Inflammatory macrophage treated with lipopolysaccharide for 1 hour (primary cell): ENCODE data around the gene CLEC18A.
"Not testable (repeated sequence)": the region's sequence is repeated elsewhere in the genome, so short reads cannot be mapped to it uniquely, and the experiment has no call there.

Experiments used
- DNase-seq, 2 donors: peaks; one replicate each; pipeline ENCODE4 v3.0.0-alpha.2; 2020 to 2022

CLEC18A gene

DNA sequence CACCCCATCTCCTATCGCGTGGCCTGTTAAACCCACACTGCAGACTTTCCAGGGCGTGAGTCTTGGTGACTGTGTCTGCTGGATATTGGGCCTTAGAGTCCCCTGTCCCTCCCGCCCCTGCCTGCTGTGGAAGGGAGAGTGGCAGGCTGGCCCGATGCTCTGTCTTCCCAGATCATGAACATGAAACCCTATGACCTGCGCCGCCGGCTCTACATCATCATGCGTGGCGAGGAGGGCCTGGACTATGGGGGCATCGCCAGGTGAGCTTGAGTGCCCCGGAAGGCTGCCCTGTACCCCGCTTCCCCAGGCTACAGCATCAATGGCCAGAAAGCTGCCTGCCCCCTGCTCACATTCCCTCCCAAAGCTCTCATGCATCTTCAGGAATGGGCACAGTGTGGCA is 19.5 kb upstream of the CLEC18A start:
- DNase-seq: no peak

DNA sequence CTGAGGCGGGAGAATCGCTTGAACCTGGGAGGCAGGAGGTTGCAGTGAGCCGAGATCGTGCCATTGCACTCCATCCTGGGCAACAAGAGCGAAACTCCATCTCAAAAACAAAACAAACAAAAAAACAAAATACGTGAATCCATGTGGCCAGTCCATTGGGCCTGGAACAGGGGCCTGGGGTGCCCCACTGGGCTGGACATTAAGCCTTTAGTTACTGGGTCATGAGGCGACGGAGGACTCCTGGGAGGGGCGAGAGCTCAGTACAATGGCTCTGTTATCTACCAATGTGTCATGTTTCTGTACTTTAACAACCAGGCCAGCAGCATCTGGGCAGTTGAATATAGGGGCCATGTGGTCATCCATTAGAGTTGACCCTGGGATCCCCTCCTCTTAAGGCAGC is 18.9 kb upstream of the CLEC18A start:
- DNase-seq: no peak

DNA sequence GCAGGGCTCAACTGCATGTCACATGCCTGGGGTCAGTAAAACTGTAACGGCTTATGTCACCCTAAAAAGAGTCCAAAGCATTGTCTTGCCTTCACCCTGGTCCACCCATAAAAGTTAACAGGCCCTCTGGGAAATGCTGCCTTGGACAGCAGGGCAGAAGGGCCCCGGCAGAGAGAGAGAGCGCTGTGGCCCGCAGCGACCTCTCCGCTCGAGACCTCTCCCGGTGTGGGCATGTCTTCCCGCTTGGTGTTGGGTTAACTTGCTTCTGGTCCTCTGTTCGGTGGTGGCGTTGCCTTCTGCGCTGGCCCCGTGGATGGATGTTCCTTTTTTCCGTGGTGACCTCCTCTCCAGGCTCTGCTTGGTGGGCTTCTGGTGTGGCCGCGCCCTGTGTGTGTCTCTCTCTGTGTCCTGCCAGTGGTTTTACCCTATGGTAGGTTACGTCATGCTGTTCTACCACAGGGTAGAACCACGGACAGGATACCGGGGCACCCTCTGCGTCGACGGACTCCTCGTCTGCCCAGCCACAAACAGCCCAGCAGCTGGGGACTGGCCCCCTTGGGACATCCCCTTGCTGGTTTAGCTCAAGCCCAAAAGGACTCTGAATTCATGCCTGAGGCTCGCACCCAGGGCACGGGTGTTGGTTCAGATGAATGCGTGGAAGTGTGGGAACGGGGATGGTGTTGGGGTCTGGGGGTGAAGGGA is 18.3 kb upstream of the CLEC18A start:
- DNase-seq: no peak

- DNase-seq: no peak
Observed at GRCh38 chr16:69934044-69934443, 17.1 kb upstream of the CLEC18A start.

DNA sequence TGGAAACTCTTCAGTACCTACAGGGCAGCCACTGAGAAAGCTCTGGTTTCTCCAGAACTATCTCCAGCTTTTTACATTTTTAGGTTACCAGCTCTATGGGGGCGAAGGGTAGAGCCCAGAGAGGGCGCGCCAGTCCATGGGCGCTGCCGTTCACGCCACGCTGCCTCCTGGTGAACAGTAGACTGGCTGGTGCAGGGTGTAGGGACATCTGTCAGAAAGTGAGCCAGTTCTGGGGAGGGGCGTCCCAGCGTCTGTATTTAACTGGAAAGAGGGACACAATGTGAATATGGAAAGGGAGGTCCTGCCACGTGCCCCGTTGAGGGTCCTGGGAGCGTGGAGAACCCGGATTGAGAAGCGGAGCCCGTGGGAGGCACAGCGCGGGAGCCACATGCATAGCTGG is 16.4 kb upstream of the CLEC18A start:
- DNase-seq: no peak

DNA sequence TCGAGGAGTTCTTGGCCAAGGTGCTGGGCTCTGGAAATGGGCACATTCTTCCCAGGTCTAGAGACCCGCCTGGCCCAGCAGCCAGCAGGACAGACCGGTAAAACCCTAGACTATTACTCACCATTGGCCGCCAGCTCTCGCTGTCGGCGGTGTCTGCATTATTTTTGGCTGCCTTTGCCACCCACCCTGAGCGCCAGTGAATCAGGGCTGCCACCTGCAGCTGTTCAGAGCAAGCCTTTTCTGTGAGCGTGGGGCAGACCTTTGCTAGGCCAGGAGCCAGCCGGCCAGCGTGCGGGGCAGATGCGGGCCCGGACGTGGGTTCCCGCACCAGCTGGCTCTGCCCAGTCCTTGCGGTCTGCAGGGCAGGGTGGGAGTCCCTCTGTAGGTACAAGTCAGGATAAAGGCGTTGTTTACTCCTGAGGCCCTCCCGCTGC is 15.8 kb upstream of the CLEC18A start:
- DNase-seq: no peak

GRCh38 chr16:69935740-69936139 is 15.4 kb upstream of the CLEC18A start:
- no peak for DNase-seq

GRCh38 chr16:69936252-69936651 is 14.9 kb upstream of the CLEC18A start:
- DNase-seq: no peak

- no peak for DNase-seq
Observed at GRCh38 chr16:69936751-69937211, 14.4 kb upstream of the CLEC18A start.

DNA sequence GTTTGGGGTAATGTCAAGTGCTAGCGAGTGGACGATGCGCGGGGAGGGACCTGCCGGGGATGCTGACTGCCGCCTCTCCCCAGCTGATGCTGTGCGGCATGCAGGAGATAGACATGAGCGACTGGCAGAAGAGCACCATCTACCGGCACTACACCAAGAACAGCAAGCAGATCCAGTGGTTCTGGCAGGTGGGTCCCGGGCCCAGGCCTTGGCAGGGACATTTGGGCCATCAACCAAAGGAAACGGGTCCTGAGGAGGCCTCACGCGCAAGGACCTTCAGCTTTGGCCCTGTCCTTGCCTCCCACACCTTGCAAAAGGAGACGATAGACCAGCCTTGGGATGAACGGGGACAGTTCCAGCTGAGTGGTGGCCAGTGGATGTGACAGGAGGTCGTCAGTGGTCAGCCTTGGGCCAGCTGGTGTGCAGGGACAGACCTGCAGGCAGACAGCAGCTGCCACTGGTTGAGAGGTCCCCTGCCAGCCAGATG is 13.6 kb upstream of the CLEC18A start:
- DNase-seq: no peak

DNA sequence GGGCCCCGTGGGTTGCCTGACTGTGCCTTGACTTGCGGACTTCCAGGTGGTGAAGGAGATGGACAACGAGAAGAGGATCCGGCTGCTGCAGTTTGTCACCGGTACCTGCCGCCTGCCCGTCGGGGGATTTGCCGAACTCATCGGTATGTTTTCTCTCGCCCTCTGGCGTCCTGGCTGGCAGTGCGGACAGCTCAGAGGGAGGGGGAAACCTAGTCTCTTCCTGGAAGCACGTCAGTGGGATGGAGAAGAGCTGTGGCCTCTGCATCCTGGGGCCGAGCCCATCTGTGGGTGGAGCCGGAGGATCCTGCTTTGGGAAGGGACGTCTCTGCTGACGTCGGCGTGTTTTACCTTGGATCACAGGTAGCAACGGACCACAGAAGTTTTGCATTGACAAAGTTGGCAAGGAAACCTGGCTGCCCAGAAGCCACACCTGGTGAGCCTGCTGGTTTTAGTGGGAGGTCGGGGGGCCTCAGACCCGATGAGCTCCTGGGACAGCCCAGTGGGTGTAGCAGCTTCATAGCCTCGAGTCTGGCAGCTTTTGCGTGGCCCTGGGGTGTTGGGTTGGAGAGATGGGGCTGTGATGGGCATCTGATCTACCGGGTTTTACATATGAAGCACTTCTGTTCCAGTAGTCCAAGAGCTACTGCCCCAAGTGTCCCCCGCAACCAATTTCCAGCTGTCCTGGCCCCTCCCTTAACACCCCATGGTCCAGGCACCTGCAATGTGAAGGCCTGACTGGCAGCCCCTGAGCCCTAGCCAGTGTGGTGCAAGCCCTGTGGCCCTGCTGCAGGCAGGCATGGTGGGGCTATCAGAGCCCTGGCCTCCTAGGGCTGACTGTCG is 11.9 kb upstream of the CLEC18A start:
- no peak for DNase-seq

DNA sequence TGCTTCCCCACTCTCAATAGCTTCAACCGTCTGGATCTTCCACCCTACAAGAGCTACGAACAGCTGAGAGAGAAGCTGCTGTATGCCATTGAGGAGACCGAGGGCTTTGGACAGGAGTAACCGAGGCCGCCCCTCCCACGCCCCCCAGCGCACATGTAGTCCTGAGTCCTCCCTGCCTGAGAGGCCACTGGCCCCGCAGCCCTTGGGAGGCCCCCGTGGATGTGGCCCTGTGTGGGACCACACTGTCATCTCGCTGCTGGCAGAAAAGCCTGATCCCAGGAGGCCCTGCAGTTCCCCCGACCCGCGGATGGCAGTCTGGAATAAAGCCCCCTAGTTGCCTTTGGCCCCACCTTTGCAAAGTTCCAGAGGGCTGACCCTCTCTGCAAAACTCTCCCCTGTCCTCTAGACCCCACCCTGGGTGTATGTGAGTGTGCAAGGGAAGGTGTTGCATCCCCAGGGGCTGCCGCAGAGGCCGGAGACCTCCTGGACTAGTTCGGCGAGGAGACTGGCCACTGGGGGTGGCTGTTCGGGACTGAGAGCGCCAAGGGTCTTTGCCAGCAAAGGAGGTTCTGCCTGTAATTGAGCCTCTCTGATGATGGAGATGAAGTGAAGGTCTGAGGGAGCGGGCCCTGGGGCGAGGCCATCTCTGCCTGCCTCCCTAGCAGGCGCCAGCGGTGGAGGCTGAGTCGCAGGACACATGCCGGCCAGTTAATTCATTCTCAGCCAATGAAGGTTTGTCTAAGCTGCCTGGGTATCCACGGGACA is 11.1 kb upstream of the CLEC18A start:
- no peak for DNase-seq

DNA sequence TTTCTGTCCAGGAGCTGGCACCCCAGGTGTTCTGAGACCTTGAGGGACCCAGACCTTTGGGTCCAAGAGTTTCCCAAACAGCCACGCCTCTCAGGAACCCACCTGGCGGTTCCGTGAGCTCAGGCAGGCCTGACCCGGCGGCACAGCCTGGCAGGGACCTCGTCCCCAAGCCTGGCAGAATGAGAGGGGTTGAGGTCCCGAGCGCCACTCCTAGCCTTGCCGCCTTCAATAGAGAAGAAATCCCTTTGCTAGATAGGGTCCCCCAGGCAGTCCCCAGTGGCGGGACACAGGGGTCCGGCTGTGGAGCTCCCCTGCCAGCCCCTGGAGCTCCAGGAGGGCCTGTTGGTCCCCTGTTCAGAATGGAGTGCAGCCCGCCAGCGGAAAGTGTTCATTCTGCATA is 10.5 kb upstream of the CLEC18A start:
- no peak for DNase-seq

DNA sequence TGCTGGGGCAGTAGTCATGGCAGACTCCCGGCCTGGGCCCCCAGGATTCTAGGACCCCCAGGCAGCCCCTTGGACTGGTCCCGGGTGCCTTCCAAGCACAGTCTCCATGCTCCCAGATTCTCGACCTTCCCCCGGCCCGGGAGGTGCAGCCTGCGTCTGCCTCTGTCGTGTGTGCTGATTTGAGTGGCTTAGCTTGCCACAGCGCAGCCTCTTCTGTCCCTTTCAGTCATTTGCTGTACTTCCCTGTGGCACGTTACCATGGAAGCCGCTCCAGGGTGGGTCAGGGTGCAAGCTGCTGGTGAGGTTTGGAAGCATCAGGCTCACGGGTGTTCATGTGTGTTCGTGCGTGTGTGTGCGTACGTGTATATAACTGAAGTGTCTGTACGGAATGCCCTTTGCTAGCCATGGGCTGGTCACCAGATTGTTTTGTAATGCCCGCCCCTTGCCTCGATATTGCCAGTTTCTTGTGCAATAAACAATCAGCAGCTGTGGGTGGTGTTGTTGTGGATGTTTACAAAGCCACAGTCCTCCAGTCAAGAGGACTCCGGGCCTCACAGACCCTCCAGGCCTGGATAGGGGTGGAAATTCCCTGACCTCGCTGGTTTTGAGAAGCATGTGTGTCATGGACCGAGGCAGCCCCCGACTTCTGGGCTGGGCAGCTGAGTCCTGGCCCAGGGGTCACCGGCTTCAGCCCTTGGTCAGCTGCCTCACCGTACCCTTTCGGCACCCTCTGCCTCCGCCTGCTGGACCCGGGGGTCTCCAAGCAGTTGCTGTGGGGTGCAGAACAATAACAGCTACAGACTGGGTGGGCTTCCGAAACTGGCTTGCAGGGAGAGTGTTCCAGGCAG is 9.7 kb upstream of the CLEC18A start:
- peak in 1 of 2 donors; percentile 4 for DNase-seq

DNA sequence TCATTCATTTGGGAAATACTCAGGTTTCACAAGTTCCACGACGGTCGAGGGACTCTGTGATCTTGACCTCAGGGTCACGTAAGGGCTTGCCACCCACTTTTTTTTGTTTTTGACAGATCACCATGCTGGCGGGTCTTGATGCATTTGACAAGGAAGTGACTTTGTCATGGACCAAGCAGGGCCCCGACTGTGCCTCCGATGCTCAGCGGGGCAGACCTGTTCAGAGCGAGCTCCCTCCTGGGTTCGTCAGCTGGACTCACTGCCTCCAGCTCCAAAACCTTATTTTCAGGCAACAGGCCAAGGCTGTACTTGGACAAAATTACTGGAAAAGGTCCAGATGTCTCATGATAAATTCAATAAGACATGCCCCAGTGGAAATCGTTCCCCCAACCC is 9.0 kb upstream of the CLEC18A start:
- DNase-seq: peak in 1 of 2 donors; percentile 2

- no peak for DNase-seq
Observed at GRCh38 chr16:69942627-69943170, 8.4 kb upstream of the CLEC18A start.

- not testable (repeated sequence) for DNase-seq
Observed at GRCh38 chr16:69943241-69944036, 7.7 kb upstream of the CLEC18A start.

DNA sequence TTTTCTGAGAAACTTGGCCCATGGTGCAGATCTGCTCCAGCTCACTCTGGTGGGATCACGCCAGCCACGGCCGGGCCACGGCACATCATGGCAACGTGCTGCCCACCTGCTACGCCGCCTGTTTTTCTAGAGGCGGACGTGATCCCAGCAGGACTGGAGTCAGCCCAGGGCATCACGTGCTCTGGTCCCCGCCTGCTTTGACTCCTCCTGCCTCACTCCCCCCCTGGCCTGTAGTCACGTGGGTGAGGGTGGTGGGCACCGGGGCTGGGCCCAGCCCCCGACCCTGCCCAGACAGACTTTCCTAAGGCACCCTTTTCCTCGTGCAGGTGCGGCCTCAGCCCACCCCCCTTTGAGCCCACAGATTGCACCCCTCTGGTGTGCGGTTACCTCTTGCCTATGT is 723 bp upstream of the CLEC18A start:
- DNase-seq: not testable (repeated sequence)

GRCh38 chr16:69951672-69952031 is 518 bp downstream of the CLEC18A start:
- not testable (repeated sequence) for DNase-seq

DNA sequence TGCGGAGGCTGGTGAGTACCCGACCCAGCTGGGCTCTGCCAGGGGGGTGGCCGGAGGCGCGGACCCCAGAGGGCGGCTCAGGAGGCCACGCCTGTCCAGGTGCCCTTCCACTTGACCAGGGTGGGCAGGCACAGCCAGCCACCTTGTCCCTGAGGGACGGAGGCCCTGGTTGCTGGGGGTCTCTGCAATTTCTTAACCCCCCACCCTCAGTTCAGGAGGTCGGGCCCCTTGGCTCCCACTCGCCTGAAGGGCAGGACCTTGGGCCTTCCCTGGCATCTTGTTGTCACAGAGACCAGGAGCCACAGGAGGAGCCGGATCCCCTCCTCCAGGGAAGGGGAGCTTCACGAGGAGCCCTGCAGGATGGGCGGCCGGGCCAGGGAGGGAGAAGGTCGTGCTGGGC is 982 bp downstream of the CLEC18A start:
- DNase-seq: not testable (repeated sequence)
